ENCODE data around the gene HPS3. TPM values are rescaled to one million over a fixed set of nuclear protein-coding genes. Genes with fewer than 3 reads are reported as not detected.

HPS3 gene
- total RNA-seq, 1 experiment from 2014 or later: 20.9 TPM

GRCh38 chr3:149163066-149163465 lies 33.6 kb downstream of the HPS3 start:
- Mint-ChIP-seq H3K4me3 (ENCODE audit: unreplicated experiment) (no peak overlapping the region), H3K4me1 (ENCODE audit: low read depth, unreplicated experiment) (no peaks in the 10 kb centered on the region), H3K36me3 (ENCODE audit: insufficient read depth, unreplicated experiment) (peaks cover 30% of the 10 kb centered on the region), H3K27ac (ENCODE audit: unreplicated experiment) (no peak overlapping the region), H3K9me3 (ENCODE audit: unreplicated experiment) (no peaks in the 10 kb centered on the region), H3K27me3 (ENCODE audit: insufficient read depth, unreplicated experiment) (no peaks in the 10 kb centered on the region)
- no peaks in the 10 kb centered on the region for H3K4me1 ChIP-seq
- intact Hi-C loops (cut with micrococcal nuclease; ENCODE audit: unreplicated experiment): no loop called here
- DNase-seq: no peak
- no peaks in the 10 kb centered on the region for H3K36me3 ChIP-seq (ENCODE audit: control insufficient read depth, insufficient read depth, low read length)
- POLR2A ChIA-PET: no interaction called here
- H3K9me3 ChIP-seq: no peaks in the 10 kb centered on the region
- H3K4me3 ChIP-seq (ENCODE audit: low read depth, low read length): no peak overlapping the region
- no TSS peak for BruUV-seq (replicated peaks)
- TF ChIP-seq, protein P1, sequence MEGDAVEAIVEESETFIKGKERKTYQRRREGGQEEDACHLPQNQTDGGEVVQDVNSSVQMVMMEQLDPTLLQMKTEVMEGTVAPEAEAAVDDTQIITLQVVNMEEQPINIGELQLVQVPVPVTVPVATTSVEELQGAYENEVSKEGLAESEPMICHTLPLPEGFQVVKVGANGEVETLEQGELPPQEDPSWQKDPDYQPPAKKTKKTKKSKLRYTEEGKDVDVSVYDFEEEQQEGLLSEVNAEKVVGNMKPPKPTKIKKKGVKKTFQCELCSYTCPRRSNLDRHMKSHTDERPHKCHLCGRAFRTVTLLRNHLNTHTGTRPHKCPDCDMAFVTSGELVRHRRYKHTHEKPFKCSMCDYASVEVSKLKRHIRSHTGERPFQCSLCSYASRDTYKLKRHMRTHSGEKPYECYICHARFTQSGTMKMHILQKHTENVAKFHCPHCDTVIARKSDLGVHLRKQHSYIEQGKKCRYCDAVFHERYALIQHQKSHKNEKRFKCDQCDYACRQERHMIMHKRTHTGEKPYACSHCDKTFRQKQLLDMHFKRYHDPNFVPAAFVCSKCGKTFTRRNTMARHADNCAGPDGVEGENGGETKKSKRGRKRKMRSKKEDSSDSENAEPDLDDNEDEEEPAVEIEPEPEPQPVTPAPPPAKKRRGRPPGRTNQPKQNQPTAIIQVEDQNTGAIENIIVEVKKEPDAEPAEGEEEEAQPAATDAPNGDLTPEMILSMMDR (IDR thresholded peaks at IDR 0.05; ENCODE audit: insufficient read depth in 1 of 2, low read depth in 1 of 2, low read length in 1 of 2, severe bottlenecking in 1 of 2, unreplicated experiment in 1 of 2): no peak
- CTCF ChIA-PET: no interaction called here
- H3K27me3 ChIP-seq (replicated peaks; ENCODE audit: control insufficient read depth, insufficient read depth, low read length): no peaks in the 10 kb centered on the region

DNA sequence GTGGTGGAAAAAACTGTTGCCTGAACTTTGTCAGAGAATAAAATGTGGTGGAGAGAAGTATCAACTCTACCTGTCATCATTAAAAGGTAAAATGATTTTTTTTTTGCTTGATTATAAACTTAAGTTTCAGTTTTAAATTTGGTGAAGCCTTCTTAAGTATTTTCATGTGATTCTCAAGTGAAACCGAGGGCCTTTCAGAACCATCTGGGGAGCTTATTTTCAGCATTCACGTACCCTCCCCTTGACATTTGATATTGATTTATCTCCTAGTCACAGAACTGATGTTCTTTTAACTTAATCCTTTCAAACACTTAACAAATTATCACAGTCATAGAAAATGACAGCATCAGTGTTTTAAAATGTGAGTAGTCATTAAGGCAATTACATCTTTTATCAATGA lies 38.5 kb downstream of the HPS3 start:
- no peaks in the 10 kb centered on the region for H3K36me3 ChIP-seq (ENCODE audit: control insufficient read depth, insufficient read depth, low read length)
- Mint-ChIP-seq H3K36me3 (ENCODE audit: insufficient read depth, unreplicated experiment) (peaks cover 24% of the 10 kb centered on the region), H3K27me3 (ENCODE audit: insufficient read depth, unreplicated experiment) (no peaks in the 10 kb centered on the region), H3K4me3 (ENCODE audit: unreplicated experiment) (no peak overlapping the region), H3K4me1 (ENCODE audit: low read depth, unreplicated experiment) (no peaks in the 10 kb centered on the region), H3K27ac (ENCODE audit: unreplicated experiment) (no peak overlapping the region), H3K9me3 (ENCODE audit: unreplicated experiment) (no peaks in the 10 kb centered on the region)
- CTCF ChIA-PET: no interaction called here
- POLR2A ChIA-PET: no interaction called here
- DNase-seq: no peak
- no peaks in the 10 kb centered on the region for H3K9me3 ChIP-seq
- H3K4me1 ChIP-seq: no peaks in the 10 kb centered on the region
- no peaks in the 10 kb centered on the region for H3K27me3 ChIP-seq (replicated peaks; ENCODE audit: control insufficient read depth, insufficient read depth, low read length)
- BruUV-seq (replicated peaks): no TSS peak
- H3K4me3 ChIP-seq (ENCODE audit: low read depth, low read length): no peak overlapping the region
- intact Hi-C loops (cut with micrococcal nuclease; ENCODE audit: unreplicated experiment): no loop called here
- TF ChIP-seq, protein P1 (IDR thresholded peaks at IDR 0.05; ENCODE audit: insufficient read depth in 1 of 2, low read depth in 1 of 2, low read length in 1 of 2, severe bottlenecking in 1 of 2, unreplicated experiment in 1 of 2): no peak

GRCh38 chr3:149170672-149171071 lies 41.2 kb downstream of the HPS3 start:
- intact Hi-C loops (cut with micrococcal nuclease; ENCODE audit: unreplicated experiment): no loop called here
- Mint-ChIP-seq H3K4me3 (ENCODE audit: unreplicated experiment) (no peak overlapping the region), H3K9me3 (ENCODE audit: unreplicated experiment) (no peaks in the 10 kb centered on the region), H3K36me3 (ENCODE audit: insufficient read depth, unreplicated experiment) (peaks cover 25% of the 10 kb centered on the region), H3K27ac (ENCODE audit: unreplicated experiment) (no peak overlapping the region), H3K27me3 (ENCODE audit: insufficient read depth, unreplicated experiment) (no peaks in the 10 kb centered on the region), H3K4me1 (ENCODE audit: low read depth, unreplicated experiment) (no peaks in the 10 kb centered on the region)
- Histone ChIP-seq H3K4me1 (no peaks in the 10 kb centered on the region), H3K27me3 (replicated peaks; ENCODE audit: control insufficient read depth, insufficient read depth, low read length) (no peaks in the 10 kb centered on the region), H3K36me3 (ENCODE audit: control insufficient read depth, insufficient read depth, low read length) (no peaks in the 10 kb centered on the region), H3K4me3 (ENCODE audit: low read depth, low read length) (no peak overlapping the region), H3K9me3 (no peaks in the 10 kb centered on the region)
- ChIA-PET POLR2A (no interaction called here), CTCF (no interaction called here)
- TF ChIP-seq, protein P1 (IDR thresholded peaks at IDR 0.05; ENCODE audit: insufficient read depth in 1 of 2, low read depth in 1 of 2, low read length in 1 of 2, severe bottlenecking in 1 of 2, unreplicated experiment in 1 of 2): no peak
- DNase-seq: no peak
- no TSS peak for BruUV-seq (replicated peaks)
